ENCODE measurements around the gene SSRP1.

Gene SSRP1, protein sequence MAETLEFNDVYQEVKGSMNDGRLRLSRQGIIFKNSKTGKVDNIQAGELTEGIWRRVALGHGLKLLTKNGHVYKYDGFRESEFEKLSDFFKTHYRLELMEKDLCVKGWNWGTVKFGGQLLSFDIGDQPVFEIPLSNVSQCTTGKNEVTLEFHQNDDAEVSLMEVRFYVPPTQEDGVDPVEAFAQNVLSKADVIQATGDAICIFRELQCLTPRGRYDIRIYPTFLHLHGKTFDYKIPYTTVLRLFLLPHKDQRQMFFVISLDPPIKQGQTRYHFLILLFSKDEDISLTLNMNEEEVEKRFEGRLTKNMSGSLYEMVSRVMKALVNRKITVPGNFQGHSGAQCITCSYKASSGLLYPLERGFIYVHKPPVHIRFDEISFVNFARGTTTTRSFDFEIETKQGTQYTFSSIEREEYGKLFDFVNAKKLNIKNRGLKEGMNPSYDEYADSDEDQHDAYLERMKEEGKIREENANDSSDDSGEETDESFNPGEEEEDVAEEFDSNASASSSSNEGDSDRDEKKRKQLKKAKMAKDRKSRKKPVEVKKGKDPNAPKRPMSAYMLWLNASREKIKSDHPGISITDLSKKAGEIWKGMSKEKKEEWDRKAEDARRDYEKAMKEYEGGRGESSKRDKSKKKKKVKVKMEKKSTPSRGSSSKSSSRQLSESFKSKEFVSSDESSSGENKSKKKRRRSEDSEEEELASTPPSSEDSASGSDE

GRCh38 chr11:57335343-57336110, at the start of gene SSRP1:
Gene SSRP1, minus strand, starts transcription at chr11:57335892. Its CDS starts 771 bp downstream, at chr11:57335121.
- Mint-ChIP-seq H3K36me3 (ENCODE audit: low read depth) (peaks cover 40% of the 10 kb centered on the region), H3K27ac (peak within 1 kb of the TSS; percentile 98)

DNA sequence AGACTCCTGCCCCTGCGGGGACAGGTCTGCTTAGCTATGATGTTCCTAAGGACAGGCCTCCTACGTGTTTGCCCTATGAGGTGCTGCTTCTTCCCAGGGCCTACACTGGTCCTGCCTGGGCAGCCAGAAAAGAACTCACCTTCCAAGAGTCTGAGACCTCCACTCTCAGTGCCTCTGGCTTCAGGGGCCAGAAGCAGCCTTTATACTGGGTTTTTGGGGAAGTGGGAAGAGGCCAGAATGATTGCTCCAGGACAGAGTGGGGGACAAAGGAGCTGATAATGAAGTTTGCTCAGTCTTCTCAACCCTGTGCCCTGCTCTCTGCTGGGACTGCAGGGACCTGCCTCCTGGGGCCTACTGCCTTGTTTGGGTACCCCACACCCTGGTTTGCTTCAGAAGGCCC, 45.3 kb upstream of the SSRP1 start, which contains the start of gene PRG3:
Gene PRG3, minus strand, starts transcription at position 176 of the 400 bp plus-strand sequence. CDS start 442 bp downstream, outside the sequence.
- H3K36me3 Mint-ChIP-seq (ENCODE audit: low read depth) = no peaks in the 10 kb centered on the region
- H3K4me3 Mint-ChIP-seq = no peak within 1 kb of the TSS
- H3K27me3 Mint-ChIP-seq = peaks cover 17% of the 10 kb centered on the region
- ATAC-seq (no peak), DNase-seq (no peak)
- no peak within 1 kb of the TSS for H3K27ac Mint-ChIP-seq
- no peaks in the 10 kb centered on the region for H3K4me1 Mint-ChIP-seq
- no peaks in the 10 kb centered on the region for H3K9me3 Mint-ChIP-seq

More at GRCh38 chr11:57335343-57336110, at the start of gene SSRP1:
- ATAC-seq (peak; percentile 100), DNase-seq (peak; percentile 85)
- H3K9me3 Mint-ChIP-seq = no peaks in the 10 kb centered on the region
- H3K27me3 Mint-ChIP-seq = no peaks in the 10 kb centered on the region
- peaks cover 50% of the 10 kb centered on the region for H3K4me1 Mint-ChIP-seq
- H3K4me3 Mint-ChIP-seq = peak within 1 kb of the TSS; percentile 92

GRCh38 chr11:57379732-57380131, 44.0 kb upstream of the SSRP1 start:
- no peak overlapping the region for H3K4me3 Mint-ChIP-seq
- ATAC-seq (no peak), DNase-seq (no peak)
- H3K27me3 Mint-ChIP-seq = peaks cover 16% of the 10 kb centered on the region
- no peak overlapping the region for H3K27ac Mint-ChIP-seq
- H3K36me3 Mint-ChIP-seq (ENCODE audit: low read depth) = no peaks in the 10 kb centered on the region
- no peaks in the 10 kb centered on the region for H3K4me1 Mint-ChIP-seq
- no peaks in the 10 kb centered on the region for H3K9me3 Mint-ChIP-seq

- ATAC-seq = no peak
- H3K4me1 Mint-ChIP-seq = no peaks in the 10 kb centered on the region
- DNase-seq = no peak
- H3K4me3 Mint-ChIP-seq = no peak overlapping the region
- H3K27ac Mint-ChIP-seq = no peak overlapping the region
- no peaks in the 10 kb centered on the region for H3K36me3 Mint-ChIP-seq (ENCODE audit: low read depth)
- no peaks in the 10 kb centered on the region for H3K9me3 Mint-ChIP-seq
- peaks cover 16% of the 10 kb centered on the region for H3K27me3 Mint-ChIP-seq
These were observed 42.5 kb upstream of the SSRP1 start for GRCh38 chr11:57378186-57378585.

DNA sequence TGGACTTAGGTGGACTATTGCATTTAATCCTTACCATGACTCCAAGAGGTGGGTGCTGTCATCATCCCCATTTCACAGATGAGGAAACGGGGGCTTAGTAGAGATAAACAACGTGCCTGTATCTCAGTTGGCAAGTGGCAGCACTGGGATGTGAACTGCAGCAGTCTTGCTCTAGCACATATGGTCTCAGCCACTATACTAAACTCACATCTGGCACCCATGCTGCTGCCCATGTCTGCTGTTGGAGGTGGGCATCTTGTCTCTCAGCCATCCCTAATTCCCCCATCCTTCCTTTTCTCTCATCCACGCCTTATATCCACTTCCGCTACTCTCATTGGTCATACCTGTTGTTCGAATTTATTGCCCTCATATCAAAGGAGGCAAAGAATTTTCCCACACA, 41.4 kb upstream of the SSRP1 start:
- DNase-seq (no peak), ATAC-seq (no peak)
- H3K4me1 Mint-ChIP-seq = no peaks in the 10 kb centered on the region
- H3K36me3 Mint-ChIP-seq (ENCODE audit: low read depth) = no peaks in the 10 kb centered on the region
- H3K4me3 Mint-ChIP-seq = no peak overlapping the region
- H3K9me3 Mint-ChIP-seq = no peaks in the 10 kb centered on the region
- H3K27ac Mint-ChIP-seq = no peak overlapping the region
- peaks cover 14% of the 10 kb centered on the region for H3K27me3 Mint-ChIP-seq

- Mint-ChIP-seq H3K9me3 (no peaks in the 10 kb centered on the region), H3K4me1 (no peaks in the 10 kb centered on the region)
- no peak for ATAC-seq
These were observed 40.7 kb upstream of the SSRP1 start for GRCh38 chr11:57376095-57377090.

GRCh38 chr11:57375490-57375889, 39.8 kb upstream of the SSRP1 start:
- peaks cover 12% of the 10 kb centered on the region for H3K27me3 Mint-ChIP-seq
- no peaks in the 10 kb centered on the region for H3K9me3 Mint-ChIP-seq
- DNase-seq (no peak), ATAC-seq (no peak)
- H3K4me3 Mint-ChIP-seq = no peak overlapping the region
- no peaks in the 10 kb centered on the region for H3K36me3 Mint-ChIP-seq (ENCODE audit: low read depth)
- no peak overlapping the region for H3K27ac Mint-ChIP-seq
- no peaks in the 10 kb centered on the region for H3K4me1 Mint-ChIP-seq

More at GRCh38 chr11:57376095-57377090, 40.7 kb upstream of the SSRP1 start:
- Mint-ChIP-seq H3K36me3 (ENCODE audit: low read depth) (no peaks in the 10 kb centered on the region), H3K27me3 (peaks cover 14% of the 10 kb centered on the region), H3K4me3 (no peak overlapping the region), H3K27ac (no peak overlapping the region)
- no peak for DNase-seq

- H3K4me1 Mint-ChIP-seq = no peaks in the 10 kb centered on the region
- ATAC-seq (no peak), DNase-seq (no peak)
- H3K9me3 Mint-ChIP-seq = no peaks in the 10 kb centered on the region
- H3K27ac Mint-ChIP-seq = no peak overlapping the region
- no peak overlapping the region for H3K4me3 Mint-ChIP-seq
- no peaks in the 10 kb centered on the region for H3K36me3 Mint-ChIP-seq (ENCODE audit: low read depth)
- peaks cover 10% of the 10 kb centered on the region for H3K27me3 Mint-ChIP-seq
These were observed 39.3 kb upstream of the SSRP1 start for GRCh38 chr11:57374966-57375365.

GRCh38 chr11:57373146-57373545, 37.5 kb upstream of the SSRP1 start:
- H3K36me3 Mint-ChIP-seq (ENCODE audit: low read depth) = no peaks in the 10 kb centered on the region
- H3K27ac Mint-ChIP-seq = no peak overlapping the region
- no peak for DNase-seq

DNA sequence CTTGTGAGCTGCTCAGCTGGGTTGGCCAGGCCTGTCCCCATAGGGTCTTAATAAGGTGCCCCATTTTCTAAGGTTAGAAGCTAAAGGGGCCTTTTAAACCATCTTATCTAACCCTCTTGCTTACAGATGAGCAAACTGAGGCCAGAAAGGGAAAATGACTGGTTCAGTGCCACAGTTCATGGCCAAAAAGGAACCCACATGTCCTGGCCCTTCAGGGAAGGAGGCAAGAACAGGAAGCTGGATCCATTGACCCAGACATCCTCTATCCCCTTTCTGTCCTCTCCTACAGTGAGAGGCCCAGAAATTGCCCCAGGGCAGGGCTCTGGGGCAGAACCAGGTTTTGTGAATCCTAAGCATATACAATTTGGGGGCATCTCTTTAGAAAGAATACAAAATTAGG, 35.2 kb upstream of the SSRP1 start:
- H3K36me3 Mint-ChIP-seq (ENCODE audit: low read depth) = no peaks in the 10 kb centered on the region
- DNase-seq = no peak

More at GRCh38 chr11:57373146-57373545, 37.5 kb upstream of the SSRP1 start:
- Mint-ChIP-seq H3K27me3 (peaks cover 10% of the 10 kb centered on the region), H3K4me1 (no peaks in the 10 kb centered on the region), H3K9me3 (no peaks in the 10 kb centered on the region), H3K4me3 (no peak overlapping the region)
- no peak for ATAC-seq

GRCh38 chr11:57370251-57370650, 34.6 kb upstream of the SSRP1 start:
- Mint-ChIP-seq H3K27ac (no peak overlapping the region), H3K9me3 (no peaks in the 10 kb centered on the region), H3K36me3 (ENCODE audit: low read depth) (no peaks in the 10 kb centered on the region), H3K4me3 (no peak overlapping the region), H3K4me1 (no peaks in the 10 kb centered on the region), H3K27me3 (no peaks in the 10 kb centered on the region)
- DNase-seq = no peak
- no peak for ATAC-seq

More for the DNA sequence above, 35.2 kb upstream of the SSRP1 start:
- no peaks in the 10 kb centered on the region for H3K9me3 Mint-ChIP-seq
- no peak overlapping the region for H3K4me3 Mint-ChIP-seq
- no peaks in the 10 kb centered on the region for H3K4me1 Mint-ChIP-seq
- H3K27ac Mint-ChIP-seq = no peak overlapping the region
- ATAC-seq = no peak
- no peaks in the 10 kb centered on the region for H3K27me3 Mint-ChIP-seq

DNA sequence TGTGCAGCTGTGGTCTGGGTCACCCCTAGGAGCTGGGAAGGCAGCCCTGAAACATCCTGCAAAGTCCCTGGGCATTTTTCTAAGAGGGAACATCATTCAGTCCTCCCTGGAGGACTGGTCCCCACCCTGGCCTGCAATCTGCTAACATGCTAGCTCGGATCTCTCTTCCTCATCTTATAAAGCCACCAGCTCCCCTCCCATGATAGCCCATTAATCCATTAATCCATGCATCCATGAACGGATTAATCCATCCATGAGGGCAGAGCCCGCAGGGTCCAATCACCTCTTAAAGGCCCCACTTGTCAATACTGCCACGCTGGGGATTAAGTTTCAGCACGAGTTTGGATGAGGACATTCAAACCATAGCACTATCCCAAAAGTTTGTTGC, 33.1 kb upstream of the SSRP1 start:
- Mint-ChIP-seq H3K27me3 (no peaks in the 10 kb centered on the region), H3K36me3 (ENCODE audit: low read depth) (no peaks in the 10 kb centered on the region), H3K4me1 (no peaks in the 10 kb centered on the region), H3K9me3 (no peaks in the 10 kb centered on the region), H3K4me3 (no peak overlapping the region), H3K27ac (no peak overlapping the region)
- no peak for DNase-seq
- ATAC-seq = no peak

- no peak for ATAC-seq
- H3K27ac Mint-ChIP-seq = no peak overlapping the region
These were observed 32.6 kb upstream of the SSRP1 start for GRCh38 chr11:57368106-57368844.

More at GRCh38 chr11:57368106-57368844, 32.6 kb upstream of the SSRP1 start:
- H3K4me3 Mint-ChIP-seq = no peak overlapping the region
- H3K36me3 Mint-ChIP-seq (ENCODE audit: low read depth) = no peaks in the 10 kb centered on the region
- no peaks in the 10 kb centered on the region for H3K4me1 Mint-ChIP-seq
- DNase-seq = no peak
- H3K27me3 Mint-ChIP-seq = no peaks in the 10 kb centered on the region
- no peaks in the 10 kb centered on the region for H3K9me3 Mint-ChIP-seq
